Measurements from ENCODE around the gene SDK1. TPM values are rescaled to one million over a fixed set of nuclear protein-coding genes. Genes with fewer than 3 reads are reported as not detected.

Gene SDK1
- total RNA-seq, 2 donors from 2014 or later = 19.8 to 32.4 TPM

DNA sequence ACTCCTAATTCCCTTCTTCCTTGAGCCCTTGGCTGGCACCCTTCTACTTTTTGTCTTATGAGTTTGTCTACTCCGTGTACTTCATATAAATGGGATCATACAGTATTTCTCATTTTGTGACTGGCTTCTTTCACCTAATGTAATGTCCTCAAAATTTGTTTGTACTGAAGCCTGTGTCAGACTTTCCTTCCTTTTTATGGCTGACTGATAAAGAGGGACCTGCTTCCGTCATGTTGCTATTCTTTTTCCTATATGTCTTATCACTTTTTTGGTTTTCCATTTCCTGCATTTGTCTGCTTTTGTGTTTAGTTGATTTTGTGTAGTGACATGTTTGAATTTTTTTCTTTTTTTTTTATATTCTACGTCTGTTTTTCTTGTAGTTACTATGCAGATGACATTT, 470.9 kb downstream of the SDK1 start:
- H3K27me3 ChIP-seq = no peaks in the 10 kb centered on the region
- WGBS, 2 donors = 84 to 92% methylated on average over 3 of the region's 3 CpGs

DNA sequence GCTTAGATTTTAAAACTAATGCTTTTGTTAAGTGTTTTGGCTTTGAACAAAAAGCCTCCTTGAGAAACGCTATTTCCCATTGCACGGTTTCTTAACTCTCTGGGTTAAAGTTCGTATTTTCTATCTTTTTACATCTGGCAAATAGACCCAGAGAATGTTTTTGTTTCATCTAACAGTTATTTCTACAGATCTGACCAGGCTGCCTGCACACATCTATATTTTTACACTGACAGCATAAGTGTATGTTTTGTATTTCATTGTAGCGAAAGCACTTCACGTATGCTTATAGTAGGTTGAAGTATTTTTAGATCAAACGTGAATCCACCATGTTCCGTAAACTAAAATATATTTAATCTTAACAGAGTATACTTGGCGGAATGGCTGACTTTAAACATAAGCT, 477.3 kb downstream of the SDK1 start:
- Histone ChIP-seq H3K9me3 (peaks cover 0 to 9% (median 0%) of the 10 kb centered on the region in 3 donors), H3K36me3 (replicated peaks in 1 of 2; ENCODE audit: insufficient read depth in 1 of 2, low read depth in 2 of 2) (no peaks in the 10 kb centered on the region), H3K27me3 (no peaks in the 10 kb centered on the region), H3K27ac (no peak overlapping the region), H3K4me3 (no peak overlapping the region), H3K4me1 (no peaks in the 10 kb centered on the region)
- no peak for TF ChIP-seq POLR2A (IDR thresholded peaks at IDR 0.05)
- TF ChIP-seq, protein P1, sequence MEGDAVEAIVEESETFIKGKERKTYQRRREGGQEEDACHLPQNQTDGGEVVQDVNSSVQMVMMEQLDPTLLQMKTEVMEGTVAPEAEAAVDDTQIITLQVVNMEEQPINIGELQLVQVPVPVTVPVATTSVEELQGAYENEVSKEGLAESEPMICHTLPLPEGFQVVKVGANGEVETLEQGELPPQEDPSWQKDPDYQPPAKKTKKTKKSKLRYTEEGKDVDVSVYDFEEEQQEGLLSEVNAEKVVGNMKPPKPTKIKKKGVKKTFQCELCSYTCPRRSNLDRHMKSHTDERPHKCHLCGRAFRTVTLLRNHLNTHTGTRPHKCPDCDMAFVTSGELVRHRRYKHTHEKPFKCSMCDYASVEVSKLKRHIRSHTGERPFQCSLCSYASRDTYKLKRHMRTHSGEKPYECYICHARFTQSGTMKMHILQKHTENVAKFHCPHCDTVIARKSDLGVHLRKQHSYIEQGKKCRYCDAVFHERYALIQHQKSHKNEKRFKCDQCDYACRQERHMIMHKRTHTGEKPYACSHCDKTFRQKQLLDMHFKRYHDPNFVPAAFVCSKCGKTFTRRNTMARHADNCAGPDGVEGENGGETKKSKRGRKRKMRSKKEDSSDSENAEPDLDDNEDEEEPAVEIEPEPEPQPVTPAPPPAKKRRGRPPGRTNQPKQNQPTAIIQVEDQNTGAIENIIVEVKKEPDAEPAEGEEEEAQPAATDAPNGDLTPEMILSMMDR (IDR thresholded peaks at IDR 0.05) = no peak
- DNase-seq (no peak), ATAC-seq (no peak)
- 88 to 91% methylated on average over 8 of the region's 8 CpGs for WGBS, 2 donors
- intact Hi-C loops (cut with DNase I) = no loop called here

More for the DNA sequence above, 470.9 kb downstream of the SDK1 start:
- ATAC-seq (no peak), DNase-seq (no peak)
- H3K9me3 ChIP-seq = no peaks in the 10 kb centered on the region
- H3K4me1 ChIP-seq = no peaks in the 10 kb centered on the region
- no peaks in the 10 kb centered on the region for H3K36me3 ChIP-seq (replicated peaks in 1 of 2; ENCODE audit: insufficient read depth in 1 of 2, low read depth in 2 of 2)
- TF ChIP-seq POLR2A (IDR thresholded peaks at IDR 0.05) = no peak
- TF ChIP-seq, protein P1 (IDR thresholded peaks at IDR 0.05) = no peak
- intact Hi-C loops (cut with DNase I) = no loop called here
- no peak overlapping the region for H3K27ac ChIP-seq
- H3K4me3 ChIP-seq = no peak overlapping the region

DNA sequence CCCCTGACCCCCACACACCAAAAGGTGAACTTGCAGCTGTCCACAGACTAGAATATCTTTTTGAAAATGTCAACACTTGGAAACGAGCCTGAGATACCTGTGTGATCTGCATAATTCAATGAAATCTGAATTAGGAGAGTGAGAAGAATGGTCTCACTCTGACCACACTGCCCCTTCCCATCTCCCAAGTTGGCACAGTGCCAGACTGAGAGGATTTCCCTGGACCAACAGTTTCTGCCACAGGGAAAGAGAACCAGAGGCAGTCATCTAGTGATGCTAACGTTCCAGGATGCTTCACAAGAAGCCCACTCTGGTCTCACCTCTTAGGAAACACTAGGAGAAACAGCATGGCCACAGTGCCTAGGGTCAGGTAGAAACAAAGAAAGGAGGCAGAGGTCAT, 479.0 kb downstream of the SDK1 start:
- H3K9me3 ChIP-seq = peaks cover 0 to 9% (median 0%) of the 10 kb centered on the region in 3 donors
- no peaks in the 10 kb centered on the region for H3K4me1 ChIP-seq
- no peaks in the 10 kb centered on the region for H3K27me3 ChIP-seq
- no peak overlapping the region for H3K4me3 ChIP-seq
- DNase-seq (no peak), ATAC-seq (no peak)
- no peaks in the 10 kb centered on the region for H3K36me3 ChIP-seq (replicated peaks in 1 of 2; ENCODE audit: insufficient read depth in 1 of 2, low read depth in 2 of 2)
- intact Hi-C loops (cut with DNase I) = no loop called here
- 87 to 94% methylated on average over 2 of the region's 2 CpGs for WGBS, 2 donors
- no peak for TF ChIP-seq POLR2A (IDR thresholded peaks at IDR 0.05)
- TF ChIP-seq, protein P1 (IDR thresholded peaks at IDR 0.05) = no peak
- no peak overlapping the region for H3K27ac ChIP-seq

DNA sequence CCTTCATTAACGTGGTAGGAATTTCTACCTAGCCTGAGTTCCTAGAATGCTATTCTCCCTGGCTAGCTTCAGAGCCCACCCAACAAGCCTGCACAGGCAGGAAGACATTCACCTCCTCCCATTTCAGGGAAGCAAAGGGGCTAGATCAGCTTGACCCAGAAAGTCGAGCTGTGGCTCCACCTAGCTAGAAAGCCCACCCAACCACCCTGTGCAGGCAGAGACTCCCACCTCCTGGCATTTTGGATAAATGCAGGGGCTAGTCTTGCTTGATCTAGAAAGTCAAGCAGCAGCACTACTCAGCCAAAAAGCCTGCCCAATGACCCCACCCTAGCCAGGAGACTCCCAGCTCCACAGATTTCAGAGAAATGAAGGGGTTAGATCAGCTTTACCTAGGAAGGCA, 479.5 kb downstream of the SDK1 start:
- peaks cover 0 to 9% (median 0%) of the 10 kb centered on the region in 3 donors for H3K9me3 ChIP-seq
- TF ChIP-seq POLR2A (IDR thresholded peaks at IDR 0.05) = no peak
- TF ChIP-seq, protein P1 (IDR thresholded peaks at IDR 0.05) = no peak
- no peaks in the 10 kb centered on the region for H3K4me1 ChIP-seq
- H3K4me3 ChIP-seq = no peak overlapping the region
- ATAC-seq (no peak), DNase-seq (no peak)
- H3K27me3 ChIP-seq = no peaks in the 10 kb centered on the region
- 65 to 81% methylated on average over 2 of the region's 2 CpGs for WGBS, 2 donors
- intact Hi-C loops (cut with DNase I) = no loop called here
- H3K36me3 ChIP-seq (replicated peaks in 1 of 2; ENCODE audit: insufficient read depth in 1 of 2, low read depth in 2 of 2) = no peaks in the 10 kb centered on the region
- no peak overlapping the region for H3K27ac ChIP-seq

DNA sequence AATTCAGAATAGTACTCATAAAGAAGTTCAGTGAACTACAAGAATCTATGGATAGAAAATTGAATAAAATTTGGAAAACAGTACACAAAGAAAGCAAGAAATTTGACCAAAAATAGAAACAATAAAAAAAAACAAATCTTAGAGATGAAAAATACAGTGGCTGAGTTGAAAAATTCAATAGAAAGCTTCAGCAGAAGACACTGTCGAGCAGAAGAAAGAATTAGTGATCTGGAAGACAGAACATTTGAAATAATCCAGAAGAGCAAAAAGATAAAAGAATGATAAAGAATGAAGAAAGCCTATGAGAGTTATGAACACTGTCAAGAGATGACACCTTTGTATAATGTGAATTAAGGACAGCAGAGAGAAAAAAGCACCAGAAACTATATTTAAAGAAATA, 480.6 kb downstream of the SDK1 start:
- no peak for ATAC-seq
- intact Hi-C loops (cut with DNase I) = no loop called here
- WGBS, 2 donors = 84 to 92% methylated on average over 1 of the region's 1 CpG

More for the DNA sequence above, 480.6 kb downstream of the SDK1 start:
- DNase-seq = no peak
- Histone ChIP-seq H3K9me3 (peaks cover 0 to 9% (median 0%) of the 10 kb centered on the region in 3 donors), H3K27ac (no peak overlapping the region), H3K4me1 (no peaks in the 10 kb centered on the region), H3K27me3 (no peaks in the 10 kb centered on the region), H3K36me3 (replicated peaks in 1 of 2; ENCODE audit: insufficient read depth in 1 of 2, low read depth in 2 of 2) (no peaks in the 10 kb centered on the region), H3K4me3 (no peak overlapping the region)
- no peak for TF ChIP-seq POLR2A (IDR thresholded peaks at IDR 0.05)
- TF ChIP-seq, protein P1 (IDR thresholded peaks at IDR 0.05) = no peak

Data from body of pancreas (tissue), 4 donors.